ENCODE results near the gene CRADD. TPM values are rescaled to one million over a fixed set of nuclear protein-coding genes. Genes with fewer than 3 reads are reported as not detected.

The CRADD gene
- total RNA-seq, 1 experiment from 2014 or later, result 7.6 TPM

- Histone ChIP-seq H3K79me2 (ENCODE audit: insufficient read depth, low read length) (no peaks in the 10 kb centered on the region), H2BK20ac (ENCODE audit: low read depth, low read length, poor library complexity, severe bottlenecking) (no peak overlapping the region), H2AK5ac (ENCODE audit: insufficient read length, low read length) (no peak overlapping the region), H3K23ac (ENCODE audit: insufficient read length, low read depth, low read length) (no peak overlapping the region), H4K5ac (ENCODE audit: insufficient read length, low read depth, low read length) (no peak overlapping the region), H3K27ac (ENCODE audit: insufficient read length, low read depth, low read length) (no peak overlapping the region), H2BK120ac (ENCODE audit: low read depth, low read length, poor library complexity, severe bottlenecking) (no peak overlapping the region), H2BK12ac (ENCODE audit: insufficient read length, low read depth, low read length) (no peak overlapping the region), H3T11ph (ENCODE audit: low read length) (no peak overlapping the region), H4K20me1 (ENCODE audit: control insufficient read depth, insufficient read depth, insufficient read length) (no peaks in the 10 kb centered on the region), H3K56ac (ENCODE audit: insufficient read length, low read depth, low read length) (no peak overlapping the region), H4K91ac (ENCODE audit: insufficient read length, low read depth, low read length) (no peak overlapping the region), H4K8ac (replicated peaks; ENCODE audit: insufficient read length, low read depth, low read length) (no peak overlapping the region), H3K4me2 (ENCODE audit: insufficient read depth, insufficient read length, low read length) (no peak overlapping the region), H2BK5ac (ENCODE audit: insufficient read length, low read length) (no peak overlapping the region), H3K14ac (ENCODE audit: insufficient read depth, low read length) (no peak overlapping the region), H3K9ac (ENCODE audit: extremely low read depth, insufficient read length, low read length) (no peak overlapping the region), H3K4ac (ENCODE audit: low read depth, low read length) (no peak overlapping the region), H2AFZ (ENCODE audit: low read length) (no peak overlapping the region), H3K9me3 (ENCODE audit: control insufficient read depth, low read depth, low read length) (no peaks in the 10 kb centered on the region), H3K79me1 (ENCODE audit: insufficient read depth, low read depth, low read length, poor library complexity, severe bottlenecking) (no peaks in the 10 kb centered on the region), H3K27me3 (ENCODE audit: insufficient read depth, low read length) (no peaks in the 10 kb centered on the region), H3K4me1 (ENCODE audit: insufficient read depth, low read length) (no peaks in the 10 kb centered on the region), H3K18ac (ENCODE audit: insufficient read length, low read depth, low read length) (no peak overlapping the region), H2BK15ac (ENCODE audit: low read depth, low read length) (no peak overlapping the region), H3K23me2 (ENCODE audit: insufficient read length, low read depth, low read length, poor library complexity, severe bottlenecking) (no peaks in the 10 kb centered on the region)
- DNase-seq, result no peak
- no peak overlapping the region for H3K27ac Mint-ChIP-seq
- no peaks in the 10 kb centered on the region for H3K9me3 Mint-ChIP-seq
- no peaks in the 10 kb centered on the region; a peak in 1 of 4 replicates for H3K4me1 Mint-ChIP-seq
- no peaks in the 10 kb centered on the region for H3K27me3 Mint-ChIP-seq (ENCODE audit: low read depth)
- TF ChIP-seq CTCF (conservative IDR thresholded peaks at IDR 0.05), result no peak
- H3K36me3 Mint-ChIP-seq (ENCODE audit: insufficient read depth in 1 of 3, low read depth in 3 of 3), result no peaks in the 10 kb centered on the region
- no peak overlapping the region for H3K4me3 Mint-ChIP-seq
Observed at GRCh38 chr12:93913845-93914244, 236.7 kb downstream of the CRADD start.

Data from H9 (cell line).